ACC112 (cell line): ENCODE results near the gene PTPRN2.

ENCODE experiments used
- H2AFZ ChIP-seq: fragments of 200-600 bp; sonication (generic); one replicate; pipeline ENCODE4 v1.6.0; 2017; ENCODE audit warnings: antibody characterized with exemption, low read length; ENCODE audit not compliant: unreplicated experiment
- H3K27ac ChIP-seq: fragments of 200-600 bp; sonication (generic); 2 replicates; pipeline ENCODE4 v1.5.1; 2014; ENCODE audit warnings: low read depth, mild to moderate bottlenecking, antibody characterized with exemption, low read length, moderate library complexity
- H3K27me3 ChIP-seq: fragments of 200-600 bp; sonication (generic); 2 replicates; pipeline ENCODE4 v1.6.1; 2014; ENCODE audit warnings: mild to moderate bottlenecking, antibody characterized with exemption, low read length, moderate library complexity, mixed read lengths; ENCODE audit not compliant: insufficient read depth
- H3K36me3 ChIP-seq: fragments of 200-600 bp; sonication (generic); 2 replicates; pipeline ENCODE4 v1.6.1; 2016; ENCODE audit warnings: mild to moderate bottlenecking, antibody characterized with exemption, low read length, moderate library complexity, mixed read lengths; ENCODE audit not compliant: insufficient read depth
- H3K4me1 ChIP-seq: fragments of 200-600 bp; sonication (generic); one replicate; pipeline ENCODE4 v1.6.1; 2016; ENCODE audit warnings: low read length, mixed read lengths; ENCODE audit not compliant: insufficient read depth, unreplicated experiment, control insufficient read depth
- H3K4me3 ChIP-seq: fragments of 200-600 bp; sonication (generic); 2 replicates; pipeline ENCODE4 v1.5.1; 2014; ENCODE audit warnings: mild to moderate bottlenecking, low read depth, low read length
- H3K79me2 ChIP-seq: fragments of 200-600 bp; sonication (generic); one replicate; pipeline ENCODE4 v1.6.0; 2016; ENCODE audit warnings: low read length; ENCODE audit not compliant: control insufficient read depth, unreplicated experiment, insufficient read depth

The PTPRN2 gene

DNA sequence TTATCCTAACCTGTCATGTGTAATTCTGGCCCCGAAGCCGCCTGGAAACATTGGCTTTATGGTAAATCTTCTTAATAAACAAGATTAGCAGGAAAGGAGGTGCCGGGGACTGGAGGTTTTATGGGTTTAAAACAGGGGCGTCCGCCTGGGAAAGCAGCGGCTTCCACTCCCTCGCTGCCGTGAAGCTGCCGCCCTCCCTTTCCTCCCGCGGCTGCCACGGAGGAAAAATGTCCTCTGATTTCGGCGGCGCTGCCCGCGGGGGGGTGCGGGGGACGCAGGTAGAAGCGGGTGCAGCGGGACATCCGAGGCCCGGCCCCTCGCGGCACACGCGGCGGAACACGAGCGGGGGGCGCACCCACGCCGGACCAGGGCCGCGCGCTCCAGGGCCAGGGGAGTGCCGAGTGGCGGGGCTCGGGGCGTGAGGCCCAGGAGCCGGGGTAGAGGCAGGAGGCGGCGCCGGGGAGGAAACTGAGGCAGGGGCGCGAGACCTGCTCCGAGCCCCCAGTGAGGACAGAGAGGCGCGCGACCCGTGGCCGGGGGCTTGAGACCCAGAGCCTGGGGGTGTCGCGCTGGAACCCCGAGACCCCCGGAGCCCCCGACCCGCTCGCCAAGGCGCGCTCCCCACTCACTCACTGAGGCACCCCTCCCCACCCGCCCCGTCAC lies 993 bp downstream of the PTPRN2 start:
- no peaks in the 10 kb centered on the region for H3K4me1 ChIP-seq
- no peak overlapping the region for H2AFZ ChIP-seq
- H3K27me3 ChIP-seq: peaks cover 77% of the 10 kb centered on the region
- H3K79me2 ChIP-seq: no peaks in the 10 kb centered on the region
- no peaks in the 10 kb centered on the region for H3K36me3 ChIP-seq
- H3K4me3 ChIP-seq: no peak overlapping the region
- no peak overlapping the region for H3K27ac ChIP-seq

DNA sequence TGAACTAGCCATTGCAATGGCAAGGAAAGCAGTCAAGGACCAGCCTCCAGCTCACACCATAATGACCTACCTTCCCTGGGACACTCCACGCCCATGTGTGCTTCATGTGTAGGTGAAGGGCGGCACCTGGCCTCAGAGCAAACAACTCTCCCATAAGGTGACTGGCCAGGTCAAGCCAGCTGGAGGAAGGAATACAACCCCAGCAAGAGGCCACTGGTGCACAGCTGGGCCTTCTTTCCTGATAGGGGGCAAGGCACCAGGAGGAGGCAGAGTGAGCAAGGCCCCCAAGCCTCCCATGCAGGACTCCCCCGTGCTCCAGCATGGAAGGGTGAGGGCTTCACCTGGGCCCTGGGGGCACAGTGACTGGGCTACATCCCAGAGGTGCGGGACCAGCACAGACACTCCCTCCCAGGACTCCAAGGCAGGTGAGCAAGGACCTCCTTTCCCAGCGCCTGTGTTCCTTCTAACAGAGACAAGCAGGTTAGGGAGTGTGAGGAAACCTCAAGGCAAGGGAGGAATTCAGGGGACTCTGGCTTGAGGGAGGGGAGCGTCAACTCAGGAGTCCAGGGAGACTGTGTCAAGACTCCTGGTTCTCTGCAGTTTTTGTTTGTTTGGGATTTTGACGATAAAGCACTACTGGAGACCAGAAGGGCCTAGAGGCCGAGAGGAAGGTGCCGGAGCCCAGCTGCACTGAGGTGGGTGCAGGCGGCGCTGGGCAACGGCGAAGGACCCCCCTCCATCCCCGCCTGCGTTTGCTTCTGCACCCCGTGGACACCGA lies 1.7 kb downstream of the PTPRN2 start:
- Histone ChIP-seq H2AFZ (no peak overlapping the region), H3K4me3 (no peak overlapping the region), H3K36me3 (no peaks in the 10 kb centered on the region), H3K79me2 (no peaks in the 10 kb centered on the region), H3K4me1 (no peaks in the 10 kb centered on the region), H3K27me3 (peaks cover 81% of the 10 kb centered on the region), H3K27ac (no peak overlapping the region)

DNA sequence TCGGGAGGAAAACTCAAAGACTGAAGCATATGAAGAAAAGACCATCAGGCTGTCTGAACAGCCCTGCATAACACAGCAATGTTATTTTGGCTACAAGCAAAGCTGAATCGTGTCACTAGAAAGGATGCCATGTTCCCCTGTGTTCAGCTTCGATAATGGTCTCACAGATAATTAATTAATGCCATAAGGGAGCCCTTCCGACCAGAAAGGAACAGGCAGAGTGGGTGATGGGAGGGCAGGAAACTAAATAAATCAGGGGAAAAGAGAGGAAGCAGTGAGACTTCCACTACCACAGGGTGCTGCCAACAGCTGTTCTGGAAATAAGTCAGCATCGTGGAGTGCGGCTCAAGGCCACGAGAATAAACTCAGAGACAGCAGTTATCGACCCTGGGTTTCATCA lies 3.2 kb downstream of the PTPRN2 start:
- Histone ChIP-seq H3K79me2 (no peaks in the 10 kb centered on the region), H3K4me1 (no peaks in the 10 kb centered on the region), H3K4me3 (no peak overlapping the region), H3K36me3 (no peaks in the 10 kb centered on the region), H3K27ac (no peak overlapping the region), H3K27me3 (peaks cover 79% of the 10 kb centered on the region), H2AFZ (no peak overlapping the region)

DNA sequence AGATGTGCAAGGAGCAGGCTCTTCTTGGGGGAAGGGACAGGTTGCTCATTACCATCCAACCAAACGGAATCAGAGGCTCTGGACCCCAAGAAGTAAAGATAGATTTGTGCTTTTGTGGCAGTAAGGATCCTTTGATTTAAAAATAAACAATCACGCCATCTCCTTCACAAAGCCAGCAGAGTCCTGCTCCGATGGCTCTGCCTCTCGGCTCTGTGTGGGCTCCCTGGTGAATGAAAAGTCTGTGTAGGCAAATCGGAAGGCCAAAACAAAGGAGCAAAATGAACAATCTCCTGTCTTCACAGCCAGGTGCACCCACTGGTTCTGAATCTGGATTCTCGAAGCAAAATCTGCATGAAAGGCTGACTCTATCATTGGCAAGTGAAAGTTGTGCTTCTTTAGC lies 3.8 kb downstream of the PTPRN2 start:
- Histone ChIP-seq H3K79me2 (no peaks in the 10 kb centered on the region), H3K36me3 (no peaks in the 10 kb centered on the region), H3K27me3 (peaks cover 75% of the 10 kb centered on the region), H2AFZ (no peak overlapping the region), H3K4me3 (no peak overlapping the region), H3K27ac (no peak overlapping the region), H3K4me1 (no peaks in the 10 kb centered on the region)

DNA sequence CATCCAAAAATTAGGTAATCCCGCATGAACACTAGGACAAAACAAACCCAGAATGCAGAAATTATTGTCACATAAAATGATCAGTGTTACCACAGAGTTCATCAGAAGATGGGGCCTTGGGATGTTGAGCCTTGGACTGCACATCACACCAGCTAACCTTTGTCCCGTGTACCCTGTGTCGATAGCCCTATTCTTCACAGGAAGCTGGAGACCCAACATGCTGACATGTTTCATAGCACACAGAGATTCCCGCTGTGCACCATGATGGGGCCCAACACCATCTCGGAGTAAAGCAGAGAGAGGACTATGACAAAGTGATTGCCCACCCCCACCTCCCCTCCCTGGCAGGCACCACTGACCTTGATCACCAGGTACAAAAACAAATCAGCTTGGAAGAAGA lies 4.5 kb downstream of the PTPRN2 start:
- Histone ChIP-seq H3K4me3 (no peak overlapping the region), H3K79me2 (no peaks in the 10 kb centered on the region), H2AFZ (no peak overlapping the region), H3K4me1 (no peaks in the 10 kb centered on the region), H3K27ac (no peak overlapping the region), H3K27me3 (peaks cover 68% of the 10 kb centered on the region), H3K36me3 (no peaks in the 10 kb centered on the region)

DNA sequence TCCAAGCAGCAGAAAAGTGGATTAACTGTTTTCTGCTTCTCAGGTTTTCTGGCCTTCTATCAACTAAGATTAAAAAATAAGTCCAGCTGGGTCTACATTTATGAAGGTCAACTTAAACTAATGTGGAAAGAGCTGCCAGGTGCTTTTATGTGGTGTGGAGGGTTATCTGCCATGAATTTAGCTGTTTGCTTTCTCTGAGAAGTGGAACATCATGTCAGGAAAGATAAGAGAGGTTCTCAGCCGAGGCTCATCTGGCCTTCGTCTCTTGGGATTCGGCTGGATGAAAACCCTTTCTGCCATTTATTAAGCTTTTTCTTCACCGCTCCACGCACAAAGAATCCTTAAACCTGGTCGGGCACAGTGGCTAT lies 5.5 kb downstream of the PTPRN2 start:
- Histone ChIP-seq H3K27me3 (peaks cover 66% of the 10 kb centered on the region), H3K27ac (no peak overlapping the region), H3K4me1 (no peaks in the 10 kb centered on the region), H3K4me3 (no peak overlapping the region), H2AFZ (no peak overlapping the region), H3K36me3 (no peaks in the 10 kb centered on the region), H3K79me2 (no peaks in the 10 kb centered on the region)

DNA sequence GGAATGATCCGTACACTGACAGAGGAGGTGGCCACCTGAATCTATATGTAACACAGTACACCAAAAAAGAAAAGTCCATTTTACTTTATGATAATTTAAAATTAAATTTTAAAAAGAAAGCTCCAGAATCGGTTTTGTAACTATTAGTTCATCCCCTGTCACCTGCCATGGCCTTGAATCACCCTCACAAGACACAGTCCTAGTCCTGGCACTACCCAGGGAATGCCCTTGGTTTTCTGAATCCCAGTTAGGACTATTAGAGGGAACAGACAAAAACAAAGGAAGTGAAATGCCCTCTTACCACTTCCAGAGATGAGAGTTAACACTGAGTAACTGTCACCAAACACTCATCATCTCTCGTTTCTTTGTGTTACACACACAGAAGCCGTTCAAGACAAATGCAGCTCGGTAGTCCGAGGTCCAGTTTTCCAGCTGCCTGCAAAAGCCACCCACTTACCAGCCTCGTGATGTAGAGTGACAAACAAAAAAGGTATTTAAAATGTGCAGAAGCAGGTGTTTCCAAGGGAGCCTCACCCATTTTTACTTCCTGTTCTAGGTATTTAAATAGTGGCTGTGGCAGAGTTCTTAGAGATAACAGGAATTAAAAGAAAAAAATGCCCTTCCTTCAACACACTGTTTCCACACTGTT lies 6.1 kb downstream of the PTPRN2 start:
- H3K27me3 ChIP-seq: peaks cover 62% of the 10 kb centered on the region
- no peak overlapping the region for H3K27ac ChIP-seq
- no peak overlapping the region for H3K4me3 ChIP-seq

DNA sequence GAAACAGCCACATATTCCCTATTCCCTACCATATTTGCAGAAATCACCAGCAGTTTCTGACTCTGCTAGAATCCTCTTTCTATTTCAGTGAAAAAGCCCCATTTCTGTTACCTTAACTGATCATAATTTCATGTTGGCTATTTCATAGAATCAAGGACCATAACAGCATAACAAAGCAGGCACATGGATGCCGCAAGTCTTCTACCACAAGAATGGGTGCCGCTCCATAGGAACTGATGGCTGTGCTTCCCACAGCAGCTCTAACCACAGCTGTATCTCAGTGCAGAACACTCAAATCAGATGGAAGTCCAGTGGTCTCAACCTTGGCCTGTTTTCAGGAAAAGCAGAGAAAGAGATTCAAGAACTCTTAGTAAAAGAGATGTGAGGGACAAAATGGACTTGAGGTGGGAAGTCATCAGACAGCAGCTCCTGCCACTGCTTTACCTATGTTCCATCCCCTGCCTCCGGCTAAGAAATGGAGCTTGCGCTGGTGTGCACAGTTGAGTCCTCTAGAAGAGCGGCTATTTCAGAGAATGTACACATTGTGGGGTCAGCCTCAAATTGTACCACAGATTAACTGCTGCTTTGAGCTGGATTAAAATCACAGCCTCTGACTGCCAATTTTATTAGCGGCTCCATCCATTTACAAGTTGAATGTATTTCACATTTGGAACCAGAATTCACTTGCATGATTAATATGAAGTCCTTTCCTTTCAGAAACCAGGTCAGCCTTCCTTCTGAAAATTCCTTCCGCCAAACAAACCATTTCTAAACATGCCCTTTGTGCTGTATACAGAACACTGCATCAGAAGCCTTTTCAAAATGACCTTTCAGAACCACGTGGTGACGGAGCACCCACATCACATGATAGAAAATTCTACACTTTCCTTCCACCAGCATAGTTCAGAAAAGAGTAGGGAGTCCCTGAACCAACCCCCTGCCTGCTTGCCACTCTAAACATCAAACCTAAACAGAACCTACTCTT lies 7.7 kb downstream of the PTPRN2 start:
- Histone ChIP-seq H3K27ac (no peak overlapping the region), H3K4me3 (no peak overlapping the region), H3K36me3 (no peaks in the 10 kb centered on the region), H2AFZ (no peak overlapping the region), H3K4me1 (no peaks in the 10 kb centered on the region), H3K79me2 (no peaks in the 10 kb centered on the region), H3K27me3 (peaks cover 46% of the 10 kb centered on the region)

More for the DNA sequence above, 6.1 kb downstream of the PTPRN2 start:
- Histone ChIP-seq H2AFZ (no peak overlapping the region), H3K36me3 (no peaks in the 10 kb centered on the region), H3K79me2 (no peaks in the 10 kb centered on the region), H3K4me1 (no peaks in the 10 kb centered on the region)

DNA sequence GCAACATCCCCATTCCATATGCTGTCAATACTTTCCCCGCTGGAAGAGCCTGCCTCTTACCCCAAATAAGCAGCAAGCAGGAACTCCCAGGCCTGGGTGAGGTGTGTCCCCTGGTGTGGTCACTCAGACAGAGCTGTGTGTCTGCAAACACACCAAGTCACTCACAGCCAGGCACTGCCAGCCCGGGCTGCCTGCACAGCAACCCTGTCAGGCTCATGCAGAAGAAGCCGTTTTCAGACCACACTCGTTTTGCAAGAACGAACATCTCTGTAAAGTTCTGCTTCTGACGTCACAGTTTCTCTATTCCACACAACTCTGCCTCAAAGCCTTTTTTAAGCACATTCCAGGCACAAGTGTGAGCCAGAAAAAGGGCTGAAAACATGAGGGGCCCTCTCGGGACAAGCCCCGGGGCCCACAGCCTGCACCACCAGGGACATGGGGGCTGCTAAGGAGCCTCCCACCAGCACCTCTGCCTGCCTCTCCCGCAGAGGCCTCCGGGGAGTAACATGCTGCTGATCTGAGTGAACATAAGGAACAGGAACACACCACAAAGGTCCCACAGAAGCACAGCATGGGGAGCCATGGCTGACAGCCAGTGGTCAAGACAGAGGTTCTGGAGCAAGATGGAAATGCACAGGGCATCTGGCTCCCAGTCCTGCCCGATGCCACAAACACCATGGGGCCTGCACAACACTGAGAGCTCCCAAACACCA lies 11.4 kb downstream of the PTPRN2 start:
- Histone ChIP-seq H3K4me3 (no peak overlapping the region), H3K79me2 (no peaks in the 10 kb centered on the region), H3K36me3 (no peaks in the 10 kb centered on the region), H3K4me1 (no peaks in the 10 kb centered on the region), H2AFZ (no peak overlapping the region), H3K27ac (no peak overlapping the region), H3K27me3 (peaks cover 30% of the 10 kb centered on the region)
